ENCODE measurements around the gene RREB1. TPM values are rescaled to one million over a fixed set of nuclear protein-coding genes. Genes with fewer than 3 reads are reported as not detected.
A peak's percentile ranks its signal among the peaks of the same experiment; 100 is the strongest.

RREB1 gene
- 15.7 and 19.5 TPM in 2 replicates for total RNA-seq (2014; rRNA removed; shearing (Covaris generic))
- polyA plus RNA-seq (2015; cell fraction: cytosol; rRNA removed) = 20.0 and 26.7 TPM in 2 replicates
- polyA plus RNA-seq (2015; cell fraction: nucleus; rRNA removed) = 18.9 and 21.5 TPM in 2 replicates

DNA sequence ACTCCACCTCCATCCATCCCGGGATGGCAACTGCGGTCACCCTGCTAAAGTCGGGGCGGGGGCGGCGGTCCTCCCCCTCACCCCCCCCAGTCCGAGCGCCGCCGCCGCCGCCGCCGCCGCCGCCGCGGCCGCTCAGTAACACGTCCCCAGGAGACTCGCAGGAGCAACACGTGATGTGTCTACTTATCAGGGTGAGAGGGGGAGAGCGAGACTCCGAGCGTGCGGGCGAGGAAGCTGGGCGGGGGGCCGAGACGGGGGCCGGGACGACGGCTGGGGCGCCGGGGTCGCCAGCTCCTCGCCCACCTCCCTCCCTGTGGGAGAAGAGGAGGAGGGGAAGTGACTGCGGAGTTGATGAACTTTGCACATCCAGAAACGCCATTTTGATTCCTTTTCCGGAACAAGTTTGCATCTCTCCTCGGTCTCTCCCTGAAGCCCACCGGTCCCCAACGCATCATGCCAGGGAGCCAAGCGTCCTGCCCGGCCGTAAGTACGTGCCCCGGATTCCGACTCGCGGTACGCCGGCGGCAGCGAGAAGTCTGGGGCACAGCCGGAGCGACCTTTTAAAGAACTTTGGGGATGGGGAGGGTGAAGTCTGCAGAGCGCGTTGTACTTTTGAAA is at the start of gene RREB1:
RREB1 (plus strand) TSS at position 384 of the 618 bp plus-strand sequence. CDS start 73,951 bp downstream, outside the sequence.
- in situ Hi-C loops (cut with HindIII; ENCODE audit: low pct_unique_long_range_greater_than_20kb, low sequenced_read_pairs) = no loop called here

DNA sequence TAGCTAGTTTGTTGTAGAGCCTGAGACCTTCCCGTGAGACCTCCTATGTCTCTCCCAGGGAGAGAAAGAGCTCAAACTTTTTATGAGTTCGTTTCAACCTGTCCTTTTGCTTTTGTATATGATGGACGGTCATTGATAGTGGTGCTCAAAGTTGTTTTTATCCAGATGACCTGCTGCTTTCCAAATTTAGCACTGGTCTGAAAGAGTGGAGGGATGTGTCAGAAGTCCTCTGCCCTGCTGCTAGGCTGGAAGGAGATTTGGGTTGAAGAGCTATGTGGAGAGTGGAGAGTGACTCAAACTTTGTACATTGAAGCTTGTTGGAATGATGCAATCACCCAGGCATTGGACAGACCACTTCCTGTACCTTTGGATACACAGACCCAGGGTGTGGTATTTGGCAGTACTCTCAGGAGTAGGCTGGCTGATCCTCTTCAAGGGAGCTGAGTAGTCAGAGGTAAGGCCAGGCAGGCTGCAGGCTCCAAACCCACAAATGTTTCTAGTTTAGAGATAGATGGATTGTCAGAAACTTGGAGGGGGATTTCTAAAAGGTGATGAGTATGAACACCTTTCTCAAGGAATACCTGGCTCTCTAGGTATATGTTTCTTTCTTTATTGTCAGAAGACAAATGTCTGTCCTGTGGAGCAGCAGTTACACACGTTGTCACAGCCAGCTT is 49.4 kb upstream of the RREB1 start:
- in situ Hi-C loops (cut with HindIII; ENCODE audit: low pct_unique_long_range_greater_than_20kb, low sequenced_read_pairs) = no loop called here
- peak; percentile 35 for DNase-seq (ENCODE audit: low read depth, low spot score)

More for the DNA sequence above, at the start of gene RREB1:
- DNase-seq (ENCODE audit: low read depth, low spot score) = peak; percentile 67

GRCh38 chr6:7060769-7061516 is 46.8 kb upstream of the RREB1 start:
- in situ Hi-C loops (cut with HindIII; ENCODE audit: low pct_unique_long_range_greater_than_20kb, low sequenced_read_pairs) = no loop called here
- no peak for DNase-seq (ENCODE audit: low read depth, low spot score)

GRCh38 chr6:7062451-7063162 is 45.2 kb upstream of the RREB1 start:
- no peak for DNase-seq (ENCODE audit: low read depth, low spot score)
- in situ Hi-C loops (cut with HindIII; ENCODE audit: low pct_unique_long_range_greater_than_20kb, low sequenced_read_pairs) = no loop called here

DNA sequence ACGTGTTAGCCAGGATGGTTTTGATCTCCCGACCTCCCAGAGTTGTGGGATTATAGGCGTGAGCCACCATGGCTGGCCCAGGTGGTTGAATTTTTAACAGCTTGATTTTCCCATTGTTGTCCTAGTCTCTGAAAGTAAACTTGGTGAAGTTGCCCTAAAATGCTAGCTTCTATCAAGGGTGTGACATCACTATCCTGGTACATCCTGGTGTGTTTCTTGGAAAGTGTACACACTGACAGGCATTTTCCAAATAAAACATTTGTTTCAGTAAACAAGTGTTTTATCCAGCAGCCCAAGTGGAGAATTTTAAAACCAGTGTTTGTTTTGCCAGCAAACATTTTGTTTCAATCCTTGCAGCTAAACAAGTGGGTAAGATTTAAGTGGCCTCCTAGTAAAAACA is 40.5 kb upstream of the RREB1 start:
- no peak for DNase-seq (ENCODE audit: low read depth, low spot score)
- in situ Hi-C loops (cut with HindIII; ENCODE audit: low pct_unique_long_range_greater_than_20kb, low sequenced_read_pairs) = no loop called here

DNA sequence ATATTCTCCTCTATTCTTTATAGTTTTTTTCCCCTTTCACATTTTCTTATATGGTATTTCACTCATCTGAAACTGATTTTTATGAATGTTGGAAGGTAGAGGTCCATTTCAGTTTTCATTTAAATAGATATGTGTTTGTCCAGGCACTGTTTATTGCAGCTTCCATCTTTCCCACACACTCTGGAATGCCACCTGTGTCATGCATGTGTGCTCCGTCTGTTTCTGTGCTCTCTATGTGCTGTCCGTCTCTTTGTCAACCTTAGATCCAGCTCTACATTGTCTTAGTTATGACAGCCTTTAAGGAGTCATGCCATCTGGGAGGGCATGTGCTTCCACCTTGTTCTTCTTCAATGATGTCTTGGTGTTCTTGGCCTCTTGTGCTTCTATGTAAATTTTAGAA is 36.4 kb upstream of the RREB1 start:
- no peak for DNase-seq (ENCODE audit: low read depth, low spot score)
- in situ Hi-C loops (cut with HindIII; ENCODE audit: low pct_unique_long_range_greater_than_20kb, low sequenced_read_pairs) = no loop called here

- no peak for DNase-seq (ENCODE audit: low read depth, low spot score)
- in situ Hi-C loops (cut with HindIII; ENCODE audit: low pct_unique_long_range_greater_than_20kb, low sequenced_read_pairs) = no loop called here
Measured at GRCh38 chr6:7073082-7073820, 34.5 kb upstream of the RREB1 start.

DNA sequence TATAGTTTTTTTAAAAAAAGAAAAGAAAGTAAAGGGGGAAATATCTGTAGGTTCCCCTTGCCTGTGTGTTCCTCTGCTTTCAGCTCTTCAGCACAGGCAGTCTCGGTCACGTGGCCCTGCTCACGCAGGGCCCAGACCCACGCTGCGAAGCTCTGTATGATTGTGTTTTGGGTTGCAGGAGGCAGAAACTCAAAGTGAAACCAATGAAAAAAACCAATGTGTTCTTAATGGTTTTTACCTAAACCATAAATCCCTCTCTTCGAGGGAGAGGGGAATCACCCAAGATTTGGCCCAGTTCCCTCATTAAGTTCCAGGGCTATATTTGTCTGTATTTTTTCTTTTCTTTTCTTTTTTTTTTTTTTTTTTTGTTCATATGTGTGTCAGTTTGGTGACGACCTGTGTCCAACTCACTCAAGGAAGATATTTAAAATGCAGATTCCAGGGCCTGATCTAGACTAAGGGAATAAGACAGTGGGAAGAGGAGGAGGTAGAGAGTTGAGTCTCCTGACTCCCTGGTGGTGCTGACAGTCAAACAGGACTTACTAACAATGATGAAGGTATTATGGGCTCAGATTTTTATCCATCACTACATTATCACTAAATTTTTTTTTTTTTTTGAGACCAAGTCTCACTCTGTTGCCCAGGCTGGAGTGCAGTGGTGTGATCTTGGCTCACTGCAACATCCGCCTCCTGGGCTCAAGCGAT is 33.8 kb upstream of the RREB1 start:
- in situ Hi-C loops (cut with HindIII; ENCODE audit: low pct_unique_long_range_greater_than_20kb, low sequenced_read_pairs) = no loop called here
- no peak for DNase-seq (ENCODE audit: low read depth, low spot score)

- in situ Hi-C loops (cut with HindIII; ENCODE audit: low pct_unique_long_range_greater_than_20kb, low sequenced_read_pairs) = no loop called here
- no peak for DNase-seq (ENCODE audit: low read depth, low spot score)
Measured at GRCh38 chr6:7074870-7075269, 32.9 kb upstream of the RREB1 start.

DNA sequence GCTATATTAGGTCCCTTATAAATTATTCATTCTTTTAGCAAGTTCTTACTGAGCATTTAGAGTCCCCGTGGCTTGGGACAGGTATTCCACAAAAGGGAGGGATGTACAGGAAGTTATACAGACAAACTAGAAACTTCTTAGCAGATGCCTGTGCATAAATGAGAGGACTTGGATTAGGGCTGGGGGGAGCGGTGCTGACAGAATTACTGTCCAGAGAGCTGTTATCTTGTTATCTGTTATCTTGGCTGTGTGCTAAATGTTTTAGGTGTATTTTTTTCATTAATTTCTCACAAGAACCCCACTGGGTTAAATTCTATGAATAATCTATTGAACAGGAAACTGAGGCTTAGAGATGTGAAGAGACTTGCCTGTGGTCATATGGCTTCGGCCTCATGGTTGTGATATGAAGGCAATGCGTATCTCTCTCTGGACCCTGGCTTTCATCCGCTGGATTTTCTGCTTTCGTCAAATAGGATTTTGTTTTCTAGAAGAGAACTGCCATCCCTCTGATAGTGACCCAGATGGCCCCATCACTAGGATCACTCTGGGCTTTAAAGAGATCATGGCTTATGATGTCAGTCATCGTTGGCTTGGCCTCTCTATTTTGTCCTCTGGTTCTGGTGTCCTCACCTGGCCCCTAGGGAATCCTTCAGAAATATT is 32.3 kb upstream of the RREB1 start:
- no peak for DNase-seq (ENCODE audit: low read depth, low spot score)
- in situ Hi-C loops (cut with HindIII; ENCODE audit: low pct_unique_long_range_greater_than_20kb, low sequenced_read_pairs) = no loop called here

- in situ Hi-C loops (cut with HindIII; ENCODE audit: low pct_unique_long_range_greater_than_20kb, low sequenced_read_pairs) = no loop called here
- DNase-seq (ENCODE audit: low read depth, low spot score) = no peak
Measured at GRCh38 chr6:7077856-7078255, 29.9 kb upstream of the RREB1 start.

- no peak for DNase-seq (ENCODE audit: low read depth, low spot score)
Measured at GRCh38 chr6:7078856-7079255, 28.9 kb upstream of the RREB1 start.

DNA sequence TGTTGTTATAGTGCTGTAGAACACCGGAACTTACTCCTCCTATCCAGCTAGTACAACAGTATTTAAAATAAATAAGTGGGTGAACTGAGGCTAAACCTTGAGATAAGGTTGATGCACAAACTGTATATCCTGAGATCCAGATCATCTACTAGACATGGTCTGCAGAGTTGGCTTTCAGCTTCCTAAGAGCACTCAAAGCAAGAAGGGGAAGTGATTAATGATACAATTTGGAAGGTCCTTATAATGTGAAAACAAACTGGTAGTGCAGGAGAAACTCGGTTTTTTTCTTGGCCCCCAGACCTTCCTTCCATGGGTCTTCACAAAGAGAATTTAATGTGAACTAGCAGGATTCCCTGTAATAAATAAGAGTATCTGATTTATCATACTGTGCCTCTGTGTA is 27.4 kb upstream of the RREB1 start:
- DNase-seq (ENCODE audit: low read depth, low spot score) = no peak
- in situ Hi-C loops (cut with HindIII; ENCODE audit: low pct_unique_long_range_greater_than_20kb, low sequenced_read_pairs) = no loop called here

More at GRCh38 chr6:7078856-7079255, 28.9 kb upstream of the RREB1 start:
- in situ Hi-C loops (cut with HindIII; ENCODE audit: low pct_unique_long_range_greater_than_20kb, low sequenced_read_pairs) = no loop called here

GRCh38 chr6:7085911-7086310 is 21.9 kb upstream of the RREB1 start:
- in situ Hi-C loops (cut with HindIII; ENCODE audit: low pct_unique_long_range_greater_than_20kb, low sequenced_read_pairs) = no loop called here
- DNase-seq (ENCODE audit: low read depth, low spot score) = peak; percentile 56

DNA sequence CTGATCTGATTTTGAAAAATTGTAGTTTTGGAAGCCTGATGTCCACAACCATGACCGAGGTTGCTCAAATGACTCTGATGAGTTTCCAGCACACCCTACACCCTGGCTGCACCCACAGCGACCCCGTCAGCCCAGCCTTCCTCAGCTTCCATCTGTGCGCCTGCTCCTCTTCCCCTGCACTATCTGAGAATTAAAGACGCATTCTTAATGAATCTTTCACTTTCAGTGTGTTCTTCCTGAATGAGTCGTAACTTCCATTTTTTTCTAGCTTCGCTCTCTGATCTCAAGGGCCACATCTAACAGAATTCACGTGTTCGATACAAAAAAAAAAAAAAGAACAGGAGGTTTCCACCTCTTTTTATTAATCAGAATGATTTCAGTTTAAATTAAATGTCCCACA is 21.3 kb upstream of the RREB1 start:
- DNase-seq (ENCODE audit: low read depth, low spot score) = peak; percentile 20
- in situ Hi-C loops (cut with HindIII; ENCODE audit: low pct_unique_long_range_greater_than_20kb, low sequenced_read_pairs) = no loop called here

GRCh38 chr6:7087066-7087465 is 20.7 kb upstream of the RREB1 start:
- in situ Hi-C loops (cut with HindIII; ENCODE audit: low pct_unique_long_range_greater_than_20kb, low sequenced_read_pairs) = no loop called here
- DNase-seq (ENCODE audit: low read depth, low spot score) = peak; percentile 64

Data from SK-MEL-5 (cell line).